ENCODE measurements around the gene PLEKHN1.

Gene PLEKHN1

DNA sequence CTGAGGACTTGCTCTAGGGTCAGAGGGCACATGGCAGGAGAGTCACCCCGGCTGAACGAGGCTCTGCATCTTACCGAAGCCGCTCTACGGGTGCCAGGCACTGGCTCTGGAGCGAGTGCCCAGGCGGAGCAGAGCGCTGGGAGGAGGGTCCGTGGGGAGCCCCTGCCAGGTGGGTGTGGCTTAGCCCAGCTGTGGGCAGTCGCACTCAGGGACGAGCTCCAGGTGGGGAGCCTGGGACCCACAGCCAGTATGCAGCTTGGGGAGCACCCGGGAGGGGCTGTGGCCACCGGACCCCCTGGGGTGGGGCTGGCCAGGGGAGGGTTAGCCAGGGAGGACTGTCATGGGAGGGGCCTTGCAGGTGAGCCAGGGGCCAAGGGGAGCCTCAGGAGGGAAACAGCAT lies 57.4 kb downstream of the PLEKHN1 start:
- FAIRE-seq (no peak), DNase-seq (ENCODE audit: low spot score) (no peak)

- DNase-seq (ENCODE audit: low spot score) (no peak), FAIRE-seq (no peak)
These were observed 58.0 kb downstream of the PLEKHN1 start for GRCh38 chr1:1024149-1024770.

GRCh38 chr1:1024771-1025699 lies 58.8 kb downstream of the PLEKHN1 start:
- DNase-seq (ENCODE audit: low spot score) (peak; percentile 80), FAIRE-seq (peak; percentile 59)
